Neural cell (in vitro differentiated cells): Measurements from ENCODE around the gene LZTS2.

Source experiments
- POLR2AphosphoS5 ChIP-seq: IDR thresholded peaks from 2 replicates; pipeline ENCODE4 v1.6.1; 2012
- TF ChIP-seq, protein P1 (sequence below): fragments of 450-650 bp; IDR thresholded peaks from 2 replicates; pipeline ENCODE4 v1.5.1; 2014; ENCODE audit warnings: antibody characterized with exemption, mild to moderate bottlenecking, moderate library complexity; ENCODE audit not compliant: poor library complexity, severe bottlenecking

DNA sequence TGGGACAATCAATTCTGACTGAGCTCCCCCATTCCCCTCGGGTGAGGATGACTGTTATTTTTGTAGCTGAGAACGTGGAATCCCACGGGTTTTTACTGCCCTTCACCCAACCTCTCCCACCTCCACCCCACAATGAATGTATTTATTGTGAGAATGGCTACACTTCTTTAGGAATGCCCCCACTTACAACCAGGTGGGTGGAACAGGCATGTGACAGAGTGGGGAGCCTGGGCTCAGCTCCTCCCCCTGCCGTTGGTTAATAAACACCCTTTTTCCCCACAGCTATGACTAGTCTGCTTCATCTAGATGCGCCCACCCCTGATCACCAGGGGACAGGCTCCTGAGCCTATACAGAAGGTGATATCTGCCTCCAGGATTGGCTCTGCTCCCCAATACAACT, 14.3 kb upstream of the LZTS2 start:
- TF ChIP-seq, protein P1, sequence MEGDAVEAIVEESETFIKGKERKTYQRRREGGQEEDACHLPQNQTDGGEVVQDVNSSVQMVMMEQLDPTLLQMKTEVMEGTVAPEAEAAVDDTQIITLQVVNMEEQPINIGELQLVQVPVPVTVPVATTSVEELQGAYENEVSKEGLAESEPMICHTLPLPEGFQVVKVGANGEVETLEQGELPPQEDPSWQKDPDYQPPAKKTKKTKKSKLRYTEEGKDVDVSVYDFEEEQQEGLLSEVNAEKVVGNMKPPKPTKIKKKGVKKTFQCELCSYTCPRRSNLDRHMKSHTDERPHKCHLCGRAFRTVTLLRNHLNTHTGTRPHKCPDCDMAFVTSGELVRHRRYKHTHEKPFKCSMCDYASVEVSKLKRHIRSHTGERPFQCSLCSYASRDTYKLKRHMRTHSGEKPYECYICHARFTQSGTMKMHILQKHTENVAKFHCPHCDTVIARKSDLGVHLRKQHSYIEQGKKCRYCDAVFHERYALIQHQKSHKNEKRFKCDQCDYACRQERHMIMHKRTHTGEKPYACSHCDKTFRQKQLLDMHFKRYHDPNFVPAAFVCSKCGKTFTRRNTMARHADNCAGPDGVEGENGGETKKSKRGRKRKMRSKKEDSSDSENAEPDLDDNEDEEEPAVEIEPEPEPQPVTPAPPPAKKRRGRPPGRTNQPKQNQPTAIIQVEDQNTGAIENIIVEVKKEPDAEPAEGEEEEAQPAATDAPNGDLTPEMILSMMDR: no peak
- TF ChIP-seq POLR2AphosphoS5: no peak
